Neural cell (in vitro differentiated cells): ENCODE results near the gene AQP9. TPM values are rescaled to one million over a fixed set of nuclear protein-coding genes. Genes with fewer than 3 reads are reported as not detected.
"Not testable (repeated sequence)": the region's sequence is repeated elsewhere in the genome, so short reads cannot be mapped to it uniquely, and the experiment has no call there.

Experiments
- H2AFZ ChIP-seq: fragments of 200-600, 300-800 bp; sonication (generic), shearing (Covaris generic); 2 replicates; pipeline ENCODE4 v1.6.0; 2014; ENCODE audit warnings: low read depth, mild to moderate bottlenecking, antibody characterized with exemption, low read length, moderate library complexity
- H3F3A ChIP-seq: fragments of 200-600 bp; shearing (Covaris generic); 2 replicates; pipeline ENCODE4 v1.6.1; 2016; ENCODE audit warnings: mild to moderate bottlenecking, moderate library complexity, mixed read lengths, antibody characterized with exemption, low read length; ENCODE audit not compliant: insufficient read depth, poor library complexity, severe bottlenecking
- H3K27ac ChIP-seq: fragments of 200-600, 300-800 bp; sonication (generic), shearing (Covaris generic); 2 replicates; pipeline ENCODE4 v1.5.1; 2014; ENCODE audit warnings: mild to moderate bottlenecking, low read length, moderate library complexity
- H3K27me3 ChIP-seq: fragments of 300-800, 200-600 bp; sonication (generic), shearing (Covaris generic); 2 replicates; pipeline ENCODE4 v1.6.0; 2014; ENCODE audit warnings: mild to moderate bottlenecking, low read depth, low read length, moderate library complexity; ENCODE audit not compliant: insufficient read depth
- H3K36me3 ChIP-seq: fragments of 300-800, 200-600 bp; sonication (generic), shearing (Covaris generic); 2 replicates; pipeline ENCODE4 v1.5.1; 2014; ENCODE audit warnings: mild to moderate bottlenecking, antibody characterized with exemption, low read length, moderate library complexity; ENCODE audit not compliant: insufficient read depth
- H3K4me2 ChIP-seq: fragments of 300-800, 200-600 bp; sonication (generic), shearing (Covaris generic); 2 replicates; pipeline ENCODE4 v1.6.0; 2014; ENCODE audit warnings: mild to moderate bottlenecking, low read length
- H3K4me3 ChIP-seq: fragments of 300-800, 200-600 bp; sonication (generic), shearing (Covaris generic); 2 replicates; pipeline ENCODE4 v1.5.1; 2014; ENCODE audit warnings: mild to moderate bottlenecking, low read length, moderate library complexity
- H3K79me2 ChIP-seq: fragments of 200-600 bp; shearing (Covaris generic); replicated peaks from 2 replicates; pipeline ENCODE4 v1.6.0; 2014; ENCODE audit warnings: mild to moderate bottlenecking, low read length, moderate library complexity; ENCODE audit not compliant: insufficient read depth
- H3K9ac ChIP-seq: fragments of 300-800, 200-600 bp; sonication (generic), shearing (Covaris generic); 2 replicates; pipeline ENCODE4 v1.6.1; 2016; ENCODE audit warnings: mild to moderate bottlenecking, low read length, mixed read lengths
- H3K9me2 ChIP-seq: fragments of 200-600 bp; shearing (Covaris generic); 2 replicates; pipeline ENCODE4 v1.6.1; 2016; ENCODE audit warnings: mild to moderate bottlenecking, low read length, mixed read lengths; ENCODE audit not compliant: insufficient read depth
- H3K9me3 ChIP-seq: fragments of 200-600, 300-800 bp; sonication (generic), shearing (Covaris generic); 2 replicates; pipeline ENCODE4 v1.6.1; 2016; ENCODE audit warnings: mild to moderate bottlenecking, mixed run types, low read length, moderate library complexity, mixed read lengths
- H4K20me1 ChIP-seq: fragments of 200-600 bp; shearing (Covaris generic); 2 replicates; pipeline ENCODE4 v1.6.1; 2016; ENCODE audit warnings: mild to moderate bottlenecking, mixed run types; ENCODE audit not compliant: insufficient read depth
- EP300 ChIP-seq: fragments of 450-650 bp; conservative IDR thresholded peaks from 2 replicates; pipeline ENCODE4 v1.6.1; 2014; ENCODE audit warnings: antibody characterized with exemption, mild to moderate bottlenecking, moderate library complexity; ENCODE audit not compliant: poor library complexity, severe bottlenecking
- EZH2 ChIP-seq: fragments of 200-600, 300-800 bp; shearing (Covaris generic), sonication (generic); IDR thresholded peaks from 2 replicates; pipeline ENCODE4 v1.6.1; 2014; ENCODE audit warnings: antibody characterized with exemption, low read length, borderline replicate concordance, mild to moderate bottlenecking; ENCODE audit not compliant: insufficient read depth, poor library complexity, severe bottlenecking
- MXI1 ChIP-seq: fragments of 450-650 bp; conservative IDR thresholded peaks from 2 replicates; pipeline ENCODE4 v1.6.1; 2014; ENCODE audit warnings: antibody characterized with exemption, mild to moderate bottlenecking; ENCODE audit not compliant: poor library complexity, severe bottlenecking
- POLR2AphosphoS5 ChIP-seq: IDR thresholded peaks from 2 replicates; pipeline ENCODE4 v1.6.1; 2012
- RAD21 ChIP-seq: fragments of 450-650 bp; conservative IDR thresholded peaks from 2 replicates; pipeline ENCODE4 v1.6.1; 2014; ENCODE audit warnings: antibody characterized with exemption, mild to moderate bottlenecking, moderate library complexity
- REST ChIP-seq: IDR thresholded peaks from 2 replicates; pipeline ENCODE4 v1.6.1; 2012; ENCODE audit warnings: borderline replicate concordance
- SMC3 ChIP-seq: fragments of 450-650 bp; conservative IDR thresholded peaks from 2 replicates; pipeline ENCODE4 v1.6.1; 2014; ENCODE audit warnings: antibody characterized with exemption, mild to moderate bottlenecking, moderate library complexity; ENCODE audit not compliant: poor library complexity
- TAF1 ChIP-seq: IDR thresholded peaks from 2 replicates; pipeline ENCODE4 v1.6.1; 2012; ENCODE audit warnings: low read depth
- polyA plus RNA-seq: library from polyadenylated mRNA; depleted of rRNA; stranded (reverse); fragments of >200 nt; gene quantifications from 2 replicates; pipeline ENCODE4 v1.2.3, GENCODE V29; 2014
- TF ChIP-seq, protein P1 (sequence below): fragments of 450-650 bp; IDR thresholded peaks from 2 replicates; pipeline ENCODE4 v1.5.1; 2014; ENCODE audit warnings: antibody characterized with exemption, mild to moderate bottlenecking, moderate library complexity; ENCODE audit not compliant: poor library complexity, severe bottlenecking

The AQP9 gene
- polyA plus RNA-seq, 1 donor from 2014 or later: not detected

DNA sequence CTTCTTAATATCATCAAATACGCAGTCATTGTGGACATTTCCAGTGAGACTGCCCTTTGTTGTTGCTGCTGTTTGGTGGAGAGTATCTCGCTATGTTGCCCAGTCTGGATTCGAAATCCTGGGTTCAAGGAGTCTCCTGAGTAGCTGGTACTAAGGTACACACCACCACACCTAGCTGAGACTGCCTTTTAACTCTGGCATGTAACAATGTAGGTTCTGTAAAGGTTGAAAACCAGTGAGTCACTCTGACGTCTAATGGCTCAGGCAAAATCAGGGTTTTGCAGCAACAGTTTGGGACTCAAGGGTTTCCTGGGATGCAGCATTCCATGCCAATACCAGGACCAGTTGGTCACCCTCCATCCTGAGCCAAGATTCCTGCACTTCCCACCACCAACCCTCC, 52.2 kb downstream of the AQP9 start:
- Histone ChIP-seq H3K4me2 (no peak overlapping the region), H3K9me3 (no peaks in the 10 kb centered on the region), H3K9me2 (no peaks in the 10 kb centered on the region), H3K27ac (no peak overlapping the region), H3K4me3 (no peak overlapping the region), H3F3A (no peaks in the 10 kb centered on the region), H3K9ac (no peak overlapping the region), H3K79me2 (no peaks in the 10 kb centered on the region), H2AFZ (no peak overlapping the region), H3K36me3 (no peaks in the 10 kb centered on the region), H4K20me1 (no peaks in the 10 kb centered on the region), H3K27me3 (no peaks in the 10 kb centered on the region)
- TF ChIP-seq POLR2AphosphoS5: no peak
- no peak for TF ChIP-seq EZH2
- TF ChIP-seq, protein P1, sequence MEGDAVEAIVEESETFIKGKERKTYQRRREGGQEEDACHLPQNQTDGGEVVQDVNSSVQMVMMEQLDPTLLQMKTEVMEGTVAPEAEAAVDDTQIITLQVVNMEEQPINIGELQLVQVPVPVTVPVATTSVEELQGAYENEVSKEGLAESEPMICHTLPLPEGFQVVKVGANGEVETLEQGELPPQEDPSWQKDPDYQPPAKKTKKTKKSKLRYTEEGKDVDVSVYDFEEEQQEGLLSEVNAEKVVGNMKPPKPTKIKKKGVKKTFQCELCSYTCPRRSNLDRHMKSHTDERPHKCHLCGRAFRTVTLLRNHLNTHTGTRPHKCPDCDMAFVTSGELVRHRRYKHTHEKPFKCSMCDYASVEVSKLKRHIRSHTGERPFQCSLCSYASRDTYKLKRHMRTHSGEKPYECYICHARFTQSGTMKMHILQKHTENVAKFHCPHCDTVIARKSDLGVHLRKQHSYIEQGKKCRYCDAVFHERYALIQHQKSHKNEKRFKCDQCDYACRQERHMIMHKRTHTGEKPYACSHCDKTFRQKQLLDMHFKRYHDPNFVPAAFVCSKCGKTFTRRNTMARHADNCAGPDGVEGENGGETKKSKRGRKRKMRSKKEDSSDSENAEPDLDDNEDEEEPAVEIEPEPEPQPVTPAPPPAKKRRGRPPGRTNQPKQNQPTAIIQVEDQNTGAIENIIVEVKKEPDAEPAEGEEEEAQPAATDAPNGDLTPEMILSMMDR: no peak
- no peak for TF ChIP-seq MXI1
- no peak for TF ChIP-seq SMC3

DNA sequence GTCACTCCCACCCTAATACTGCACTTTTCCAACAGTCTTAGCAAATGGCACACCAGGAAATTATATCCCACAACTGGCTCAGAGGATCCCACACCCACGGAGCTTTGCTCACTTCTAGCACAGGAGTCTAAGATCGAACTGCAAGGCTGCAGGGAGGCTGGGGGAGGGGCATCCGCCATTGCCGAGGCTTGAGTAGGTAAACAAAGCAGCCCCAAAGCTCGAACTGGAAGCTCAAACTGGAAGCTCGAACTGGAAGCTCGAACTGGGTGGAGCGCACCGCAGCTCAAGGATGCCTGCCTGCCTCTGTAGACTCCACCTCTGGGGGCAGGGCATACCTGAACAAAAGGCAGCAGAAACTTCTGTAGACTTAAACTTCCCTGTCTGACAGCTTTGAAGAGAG, 55.5 kb downstream of the AQP9 start:
- H3K4me2 ChIP-seq, H3K27me3 ChIP-seq, H3K79me2 ChIP-seq, H3K27ac ChIP-seq, H4K20me1 ChIP-seq, H3K9me2 ChIP-seq, H2AFZ ChIP-seq, H3K36me3 ChIP-seq, H3F3A ChIP-seq, H3K9ac ChIP-seq, H3K4me3 ChIP-seq, H3K9me3 ChIP-seq: not testable (repeated sequence)

DNA sequence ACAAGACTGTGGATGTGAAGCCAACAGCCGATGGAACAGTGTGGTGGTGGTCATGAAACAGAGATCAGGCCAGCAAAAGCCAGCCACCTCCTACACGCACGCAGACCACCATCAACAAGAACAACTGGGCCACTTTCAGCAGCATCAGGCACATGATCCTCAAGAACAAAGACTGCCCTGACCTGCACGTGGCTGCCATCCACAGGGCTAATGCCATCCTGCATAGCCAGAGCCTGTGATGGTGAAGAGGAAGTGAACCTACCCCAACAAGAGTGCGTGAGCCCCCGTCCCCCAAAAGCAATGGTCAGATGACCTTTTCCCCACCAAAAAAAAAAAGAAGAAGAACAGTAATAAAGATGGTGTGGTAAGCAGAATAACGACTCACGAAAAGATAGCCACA, 62.6 kb downstream of the AQP9 start:
- H3K36me3 ChIP-seq: no peaks in the 10 kb centered on the region
- no peak overlapping the region for H2AFZ ChIP-seq
- H3K4me3 ChIP-seq: no peak overlapping the region
- no peaks in the 10 kb centered on the region for H3K9me2 ChIP-seq
- no peak overlapping the region for H3K4me2 ChIP-seq
- no peaks in the 10 kb centered on the region for H3F3A ChIP-seq
- no peak overlapping the region for H3K9ac ChIP-seq
- H3K79me2 ChIP-seq: no peaks in the 10 kb centered on the region
- H3K9me3 ChIP-seq: no peaks in the 10 kb centered on the region
- TF ChIP-seq TAF1: no peak
- TF ChIP-seq EZH2: no peak
- TF ChIP-seq POLR2AphosphoS5: no peak
- TF ChIP-seq RAD21: no peak
- TF ChIP-seq REST: no peak
- no peak for TF ChIP-seq EP300
- no peak for TF ChIP-seq MXI1
- no peak for TF ChIP-seq SMC3
- TF ChIP-seq, protein P1: no peak
- no peaks in the 10 kb centered on the region for H4K20me1 ChIP-seq
- no peak overlapping the region for H3K27ac ChIP-seq
- no peaks in the 10 kb centered on the region for H3K27me3 ChIP-seq
